Endothelial cell of umbilical vein (primary cell): ENCODE measurements around the gene SRP68. TPM values are rescaled to one million over a fixed set of nuclear protein-coding genes. Genes with fewer than 3 reads are reported as not detected.

Experiments
- BruUV-seq: library from RNA; stranded (reverse); fragments of 400-500 nt; replicated peaks from 2 replicates; lab custom pipeline; 2021; lab: Mats Ljungman, UMichigan
- CTCF ChIA-PET: fragments of 300-600, 350-600 bp; sonication (Branson Sonifier 250); formaldehyde crosslinking; loops from one replicate; lab custom pipeline; 2021; ENCODE audit warnings: antibody characterized with exemption, inconsistent platforms; lab: Charles Lee
- POLR2A ChIA-PET: fragments of 300-600, 350-600 bp; sonication (Branson Sonifier 250); formaldehyde crosslinking; loops from one replicate; lab custom pipeline; 2021; ENCODE audit warnings: antibody characterized with exemption, inconsistent platforms; lab: Charles Lee
- DNase-seq: peaks from one replicate; pipeline ENCODE4 v3.0.0-alpha.2; 2011; ENCODE audit warnings: low read depth, low spot score
- FAIRE-seq: peaks from 2 replicates; lab custom pipeline; 2011; peaks lifted over from hg19 to GRCh38; lab: Jason Lieb, UNC
- H2AFZ ChIP-seq: 2 replicates; pipeline ENCODE4 v1.6.0; 2012; ENCODE audit warnings: low read depth, low read length, control low read depth, inconsistent platforms
- H3K27ac ChIP-seq: 2 replicates; pipeline ENCODE4 v1.5.1; 2011; ENCODE audit warnings: low read depth, mild to moderate bottlenecking, control low read depth, low read length, moderate library complexity; ENCODE audit not compliant: insufficient read depth
- H3K27me3 ChIP-seq, 2 experiments: 2 replicates each; pipeline versions ENCODE4 v1.6.0 to v1.6.1; 2011; ENCODE audit warnings: low read length in 2 of 2, mixed read lengths in 1 of 2; ENCODE audit not compliant: control insufficient read depth in 2 of 2, insufficient read depth in 2 of 2
- H3K36me3 ChIP-seq, 2 experiments: 2 replicates in 1 of 2; 3 replicates in 1 of 2; pipeline ENCODE4 v1.5.1; 2011; ENCODE audit warnings: low read length in 2 of 2, mild to moderate bottlenecking in 1 of 2, moderate library complexity in 1 of 2; ENCODE audit not compliant: control insufficient read depth in 2 of 2, insufficient read depth in 2 of 2; ENCODE audit errors: extremely low read depth in 1 of 2
- H3K4me1 ChIP-seq: 3 replicates; pipeline ENCODE4 v1.5.1; 2011; ENCODE audit warnings: mild to moderate bottlenecking, low read length; ENCODE audit not compliant: control insufficient read depth, insufficient read depth; ENCODE audit errors: extremely low read depth
- H3K4me2 ChIP-seq: 2 replicates; pipeline ENCODE4 v1.6.1; 2011; ENCODE audit warnings: low read length, control low read depth, mixed read lengths; ENCODE audit not compliant: insufficient read depth
- H3K4me3 ChIP-seq, 3 experiments: fragments of 200-600 bp in 1 of 3; sonication (generic), shearing (Covaris generic) in 1 of 3; replicated peaks in 1 of 3; 2 replicates each; pipeline ENCODE4 v1.5.1; 2011 to 2016; ENCODE audit warnings: control low read depth in 3 of 3, low read length in 3 of 3, mild to moderate bottlenecking in 2 of 3, inconsistent platforms in 1 of 3, low read depth in 1 of 3, moderate library complexity in 1 of 3; ENCODE audit not compliant: insufficient read depth in 1 of 3
- H3K79me2 ChIP-seq: 2 replicates; pipeline ENCODE4 v1.6.0; 2012; ENCODE audit warnings: low read length, inconsistent platforms; ENCODE audit not compliant: control insufficient read depth, insufficient read depth
- H3K9ac ChIP-seq: replicated peaks from 2 replicates; pipeline ENCODE3; 2011; ENCODE audit warnings: low read length, control low read depth; ENCODE audit not compliant: insufficient read depth; ENCODE audit errors: extremely low read depth
- H3K9me1 ChIP-seq: replicated peaks from 3 replicates; pipeline ENCODE4 v1.6.0; 2011; ENCODE audit warnings: mild to moderate bottlenecking, low read length; ENCODE audit not compliant: control insufficient read depth, insufficient read depth; ENCODE audit errors: extremely low read depth
- H3K9me3 ChIP-seq: replicated peaks from 2 replicates; pipeline ENCODE4 v1.5.1; 2012; ENCODE audit warnings: low read length, inconsistent platforms; ENCODE audit not compliant: control insufficient read depth, insufficient read depth
- H4K20me1 ChIP-seq: replicated peaks from 2 replicates; pipeline ENCODE3; 2011; ENCODE audit warnings: mild to moderate bottlenecking, low read length; ENCODE audit not compliant: control insufficient read depth, insufficient read depth; ENCODE audit errors: extremely low read depth
- EZH2 ChIP-seq: IDR thresholded peaks from 2 replicates; pipeline ENCODE4 v1.6.1; 2012; ENCODE audit warnings: borderline replicate concordance, low read depth, mild to moderate bottlenecking, moderate library complexity, low read length, inconsistent platforms; ENCODE audit not compliant: severe bottlenecking
- FOS ChIP-seq: IDR thresholded peaks from 2 replicates; pipeline ENCODE4 v1.6.1; 2011; ENCODE audit warnings: mild to moderate bottlenecking, low read length, moderate library complexity, borderline replicate concordance; ENCODE audit not compliant: insufficient read depth
- GATA2 ChIP-seq: IDR thresholded peaks from 2 replicates; pipeline ENCODE4 v1.7.0; 2011; ENCODE audit warnings: low read depth, mild to moderate bottlenecking, moderate library complexity, mixed read lengths, low read length; ENCODE audit not compliant: insufficient read length, insufficient read depth
- JUN ChIP-seq: IDR thresholded peaks from 2 replicates; pipeline ENCODE4 v1.6.1; 2011; ENCODE audit warnings: borderline replicate concordance, low read depth; ENCODE audit not compliant: insufficient read length, insufficient read depth
- MYC ChIP-seq: IDR thresholded peaks from one replicate; pipeline ENCODE4 v1.6.1; 2011; ENCODE audit warnings: mild to moderate bottlenecking, low read depth, low read length
- POLR2A ChIP-seq: IDR thresholded peaks from 2 replicates; pipeline ENCODE4 v1.6.1; 2012; ENCODE audit warnings: low read depth, mild to moderate bottlenecking, control low read depth, low read length
- POLR2AphosphoS5 ChIP-seq: IDR thresholded peaks from 2 replicates; pipeline ENCODE4 v1.6.1; 2012; ENCODE audit warnings: low read depth, mild to moderate bottlenecking, control low read depth, low read length, moderate library complexity; ENCODE audit not compliant: insufficient read depth
- dilution Hi-C: fragments of 300-500 bp; cut with MboI; formaldehyde crosslinking; loops from one replicate; pipeline ENCODE4 v1.15.0; 2019; ENCODE audit warnings: low sequenced_read_pairs; ENCODE audit not compliant: extremely low pct_ligation_motif_present
- intact Hi-C: fragments of 100-400 bp; cut with micrococcal nuclease; formaldehyde crosslinking; loops from one replicate; pipeline ENCODE4 v1.10.0; 2022
- polyA plus RNA-seq, 4 experiments: library from polyadenylated mRNA; depleted of rRNA in 3 of 4; stranded (reverse) in 3 of 4; unstranded in 1 of 4; fragments of >200 nt; gene quantifications; 2 replicates each; pipeline versions ENCODE4 v1.2.1 to v1.2.3, GENCODE V29; 2011 to 2012; ENCODE audit warnings: missing spikeins in 1 of 4
- total RNA-seq: library from RNA; stranded (reverse); gene quantifications from 2 replicates; pipeline ENCODE4 v1.2.3, GENCODE V29; 2021
- TF ChIP-seq, protein P1 (sequence below), 2 donors: IDR thresholded peaks; 1 replicate in 1 of 2; 2 replicates in 1 of 2; pipeline ENCODE4 v1.5.1; 2011; ENCODE audit warnings: low read length in 2 of 2, mild to moderate bottlenecking in 2 of 2, moderate library complexity in 2 of 2, control low read depth in 1 of 2, inconsistent platforms in 1 of 2, low read depth in 1 of 2; ENCODE audit not compliant: insufficient read depth in 1 of 2; ENCODE audit errors: extremely low read depth in 1 of 2
- TF ChIP-seq, protein P2 (sequence below): IDR thresholded peaks from 2 replicates; pipeline ENCODE4 v1.6.1; 2011; ENCODE audit not compliant: insufficient read depth, insufficient read length

The SRP68 gene
- total and polyA plus RNA-seq, 2 donors (not counting 3 experiments of a cell fraction or from before 2014, with no cell fraction given) = 64.6 to 81.7 TPM

DNA sequence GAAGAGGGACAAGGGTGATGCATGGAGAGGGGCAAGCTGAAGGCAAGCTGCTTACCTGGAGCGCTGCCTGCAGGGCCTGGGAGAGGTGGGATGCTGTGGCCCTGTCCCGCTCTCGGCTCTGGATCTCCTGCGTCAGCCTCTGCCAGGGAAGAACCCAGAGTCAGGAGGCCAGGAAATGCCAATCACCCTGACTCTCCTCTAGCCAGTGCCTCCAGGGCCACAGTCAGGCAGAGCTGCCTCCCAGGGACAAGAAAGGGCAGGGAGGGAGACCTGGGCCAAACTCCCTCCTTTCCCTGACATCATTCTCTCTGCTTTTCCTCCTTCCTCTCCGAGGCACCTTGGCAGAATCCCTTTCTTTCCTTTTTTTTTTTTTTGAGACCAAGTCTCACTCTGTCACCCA lies 60.4 kb downstream of the SRP68 start:
- CTCF ChIA-PET = interaction anchor here (0.8 to 4.6 kb wide), 5 partner anchors 13 to 267 kb away, joined by 3 to 35 read pairs (median 9); partner anchors contain the start of genes CDK3 and MRPL38
- intact Hi-C loops = loop anchor here (5.0 to 10.0 kb wide), 4 partner anchors 65 to 263 kb away; partner anchors contain the start of gene ZACN
- BruUV-seq = no TSS peak

More for the DNA sequence above, 60.4 kb downstream of the SRP68 start:
- no peak overlapping the region for H3K4me2 ChIP-seq
- H3K36me3 ChIP-seq = no peaks in the 10 kb centered on the region
- DNase-seq = no peak
- H3K4me1 ChIP-seq = no peaks in the 10 kb centered on the region
- no peaks in the 10 kb centered on the region for H4K20me1 ChIP-seq
- no peaks in the 10 kb centered on the region for H3K27me3 ChIP-seq
- no peak overlapping the region for H3K4me3 ChIP-seq
- no peak for FAIRE-seq
- no peaks in the 10 kb centered on the region for H3K9me1 ChIP-seq
- TF ChIP-seq FOS (no peak), GATA2 (no peak), POLR2A (no peak), EZH2 (no peak), JUN (no peak), POLR2AphosphoS5 (no peak), MYC (no peak)
- TF ChIP-seq, protein P1, sequence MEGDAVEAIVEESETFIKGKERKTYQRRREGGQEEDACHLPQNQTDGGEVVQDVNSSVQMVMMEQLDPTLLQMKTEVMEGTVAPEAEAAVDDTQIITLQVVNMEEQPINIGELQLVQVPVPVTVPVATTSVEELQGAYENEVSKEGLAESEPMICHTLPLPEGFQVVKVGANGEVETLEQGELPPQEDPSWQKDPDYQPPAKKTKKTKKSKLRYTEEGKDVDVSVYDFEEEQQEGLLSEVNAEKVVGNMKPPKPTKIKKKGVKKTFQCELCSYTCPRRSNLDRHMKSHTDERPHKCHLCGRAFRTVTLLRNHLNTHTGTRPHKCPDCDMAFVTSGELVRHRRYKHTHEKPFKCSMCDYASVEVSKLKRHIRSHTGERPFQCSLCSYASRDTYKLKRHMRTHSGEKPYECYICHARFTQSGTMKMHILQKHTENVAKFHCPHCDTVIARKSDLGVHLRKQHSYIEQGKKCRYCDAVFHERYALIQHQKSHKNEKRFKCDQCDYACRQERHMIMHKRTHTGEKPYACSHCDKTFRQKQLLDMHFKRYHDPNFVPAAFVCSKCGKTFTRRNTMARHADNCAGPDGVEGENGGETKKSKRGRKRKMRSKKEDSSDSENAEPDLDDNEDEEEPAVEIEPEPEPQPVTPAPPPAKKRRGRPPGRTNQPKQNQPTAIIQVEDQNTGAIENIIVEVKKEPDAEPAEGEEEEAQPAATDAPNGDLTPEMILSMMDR (IDR thresholded peaks at IDR 0.05; ENCODE audit: extremely low read depth in 1 of 2, insufficient read depth in 1 of 2, low read depth in 1 of 2, low read length in 2 of 2) = no peak
- TF ChIP-seq, protein P2, sequence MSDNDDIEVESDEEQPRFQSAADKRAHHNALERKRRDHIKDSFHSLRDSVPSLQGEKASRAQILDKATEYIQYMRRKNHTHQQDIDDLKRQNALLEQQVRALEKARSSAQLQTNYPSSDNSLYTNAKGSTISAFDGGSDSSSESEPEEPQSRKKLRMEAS = no peak
- POLR2A ChIA-PET = no interaction called here
- no peak overlapping the region for H3K9ac ChIP-seq
- dilution Hi-C loops = no loop called here
- H3K9me3 ChIP-seq = no peaks in the 10 kb centered on the region
- H3K27ac ChIP-seq = no peak overlapping the region
- no peaks in the 10 kb centered on the region for H3K79me2 ChIP-seq
- no peak overlapping the region for H2AFZ ChIP-seq
